GM19239 (cell line): Measurements from ENCODE around the gene C20orf204.

ENCODE experiments used
- DNase-seq: peaks from one replicate; pipeline ENCODE4 v3.0.0; 2011; ENCODE audit warnings: low spot score; ENCODE audit not compliant: insufficient read length
- FAIRE-seq: peaks from 2 replicates; lab custom pipeline; 2011; peaks lifted over from hg19 to GRCh38; lab: Jason Lieb, UNC

Gene C20orf204

GRCh38 chr20:64040231-64041039 lies 4.5 kb downstream of the C20orf204 start:
- DNase-seq (no peak), FAIRE-seq (no peak)

DNA sequence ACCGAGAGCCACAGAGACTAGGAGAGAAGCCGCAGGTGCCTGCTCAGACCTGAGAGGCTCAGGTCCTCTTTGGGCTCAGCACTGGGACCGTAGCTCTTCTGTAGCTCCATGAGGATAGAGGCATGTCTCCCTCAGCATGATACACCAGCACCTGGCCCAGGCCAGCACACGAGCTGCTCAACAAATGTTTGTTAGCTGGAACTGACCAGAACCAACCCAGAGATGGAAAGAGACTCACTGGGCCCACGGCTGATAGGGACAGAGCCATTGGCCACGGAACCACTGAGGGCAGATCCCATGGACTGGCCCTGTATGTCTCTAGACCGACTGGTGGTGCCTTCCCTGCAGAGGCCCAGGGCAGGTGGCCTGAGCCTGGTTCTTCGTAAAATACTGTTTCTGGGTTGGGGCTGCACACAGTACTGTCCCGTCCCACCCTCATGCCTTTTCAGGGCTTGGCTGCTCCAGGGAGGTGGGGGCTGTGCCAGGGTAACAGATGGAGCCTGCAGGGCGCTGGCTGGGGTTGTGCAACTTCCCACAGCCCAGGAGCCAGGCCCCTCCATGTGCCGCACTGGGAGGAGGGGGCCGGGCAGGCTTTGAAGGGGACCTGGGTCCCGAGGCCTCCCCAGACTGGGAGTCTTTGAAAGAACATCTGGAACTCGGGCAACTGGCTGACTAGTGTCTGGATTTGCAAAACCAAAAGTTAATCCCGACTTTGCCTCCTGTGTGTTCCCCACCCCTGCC lies 5.2 kb downstream of the C20orf204 start:
- DNase-seq (no peak), FAIRE-seq (no peak)

- DNase-seq, result no peak
- no peak for FAIRE-seq
These were observed 5.7 kb downstream of the C20orf204 start for GRCh38 chr20:64041781-64042053.

DNA sequence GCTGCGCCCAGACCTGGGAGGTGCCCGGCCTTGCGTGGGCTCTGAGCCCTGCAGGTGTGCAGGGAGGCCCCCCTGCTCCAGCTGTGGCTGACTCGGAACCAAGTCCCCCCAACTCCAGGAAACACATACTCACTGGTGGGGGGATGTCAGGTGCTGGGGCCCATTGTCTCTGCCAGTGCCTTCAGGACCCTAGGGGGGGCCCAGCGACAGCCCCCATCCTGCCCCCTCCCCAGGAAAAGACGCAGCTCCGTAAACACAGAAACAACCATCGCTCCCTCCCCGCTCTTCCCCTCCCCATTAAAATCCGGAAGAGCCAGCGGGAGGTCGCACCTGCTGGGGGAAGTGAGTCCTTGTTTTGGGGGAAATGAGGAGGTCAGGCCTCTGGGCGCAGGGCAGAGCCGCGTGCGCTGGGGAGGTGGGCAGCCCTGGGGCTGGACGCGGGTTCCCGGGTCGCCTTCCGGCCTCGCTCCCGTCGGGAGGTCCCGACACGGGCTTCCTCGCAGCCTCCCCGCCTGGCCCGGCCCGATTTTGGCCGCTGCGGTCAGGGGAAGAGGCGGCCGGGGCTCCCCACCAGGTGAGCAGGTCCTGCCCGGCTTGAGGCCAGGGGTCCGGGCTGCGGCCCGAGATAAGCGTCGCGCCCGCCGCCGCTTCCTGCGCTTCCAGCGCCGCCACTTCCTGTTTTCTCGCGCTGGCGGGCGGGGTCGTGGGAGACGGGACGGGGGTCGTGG lies 6.2 kb downstream of the C20orf204 start:
- FAIRE-seq (no peak), DNase-seq (no peak)

GRCh38 chr20:64043768-64044167 lies 7.8 kb downstream of the C20orf204 start:
- FAIRE-seq (no peak), DNase-seq (no peak)

DNA sequence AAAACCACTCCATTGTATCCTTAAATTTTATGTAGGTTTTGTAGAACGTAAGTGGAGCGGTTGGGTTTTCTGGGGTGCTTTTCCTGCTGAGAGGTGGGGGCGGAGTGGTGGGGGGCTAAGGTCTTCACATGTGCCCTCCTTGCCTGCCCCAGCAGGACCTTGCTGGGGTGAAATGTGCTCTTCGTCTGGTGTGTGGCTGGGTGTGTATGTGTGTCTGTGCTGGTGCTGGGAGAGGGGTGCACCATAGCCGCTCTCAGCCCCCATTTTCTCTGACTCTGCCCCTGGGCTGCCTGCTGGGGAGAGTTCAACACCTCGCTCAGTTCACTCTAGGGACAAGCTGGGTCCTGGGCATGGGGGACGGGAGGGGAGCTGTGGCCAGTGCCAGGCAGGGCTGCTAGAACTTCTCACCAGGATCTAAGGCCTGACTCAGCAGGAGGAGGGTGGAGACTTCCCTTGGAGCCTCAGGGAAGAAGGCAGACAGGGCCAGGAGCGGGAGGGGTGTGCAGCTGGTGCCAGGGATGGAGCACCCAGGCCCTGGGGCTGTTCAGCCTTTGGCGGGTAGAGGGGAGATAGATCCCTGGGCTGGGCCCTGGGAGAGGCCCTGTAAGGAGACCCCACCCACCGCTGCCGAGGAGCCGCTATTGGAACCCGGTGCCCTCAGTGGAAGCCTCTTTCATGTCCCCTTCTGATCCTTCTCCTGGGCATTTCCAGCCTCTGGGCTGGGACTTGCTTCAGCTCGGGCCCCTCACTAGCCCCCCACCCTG lies 8.7 kb downstream of the C20orf204 start:
- FAIRE-seq, result no peak
- no peak for DNase-seq

GRCh38 chr20:64045346-64046011 lies 9.5 kb downstream of the C20orf204 start:
- no peak for FAIRE-seq

GRCh38 chr20:64047046-64047389 lies 11.0 kb downstream of the C20orf204 start:
- FAIRE-seq (no peak), DNase-seq (no peak)

More at GRCh38 chr20:64045346-64046011, 9.5 kb downstream of the C20orf204 start:
- DNase-seq, result no peak

- FAIRE-seq (no peak), DNase-seq (no peak)
These were observed 12.0 kb downstream of the C20orf204 start for GRCh38 chr20:64047968-64048401.

GRCh38 chr20:64048402-64049044 lies 12.5 kb downstream of the C20orf204 start:
- no peak for DNase-seq
- no peak for FAIRE-seq

GRCh38 chr20:64049060-64049877 lies 13.3 kb downstream of the C20orf204 start, which contains the start of gene SOX18:
Gene SOX18, minus strand, starts transcription at chr20:64049639. Its CDS starts 123 bp downstream, at chr20:64049516.
- no peak for FAIRE-seq
- DNase-seq, result no peak

DNA sequence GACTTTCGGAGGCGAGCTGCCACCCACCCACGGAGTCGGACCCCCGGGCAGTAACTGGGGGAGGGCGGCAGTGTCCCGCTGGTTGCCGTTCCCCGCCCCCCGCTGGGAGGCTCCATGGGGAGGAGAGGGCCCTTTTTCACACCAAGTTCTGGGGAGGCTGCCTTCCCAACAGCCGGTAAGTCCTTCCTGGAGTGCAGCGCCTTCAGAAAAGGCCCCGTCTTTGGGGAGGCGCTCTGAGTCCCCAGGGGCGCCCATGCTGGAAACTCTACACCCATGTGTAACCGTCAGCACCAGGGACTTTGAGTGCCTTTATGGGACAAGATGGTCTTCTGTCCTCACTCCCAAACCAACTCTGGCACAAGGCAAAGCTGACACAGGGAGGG lies 13.9 kb downstream of the C20orf204 start:
- DNase-seq (no peak), FAIRE-seq (no peak)

GRCh38 chr20:64050261-64051032 lies 14.5 kb downstream of the C20orf204 start:
- FAIRE-seq (no peak), DNase-seq (no peak)

DNA sequence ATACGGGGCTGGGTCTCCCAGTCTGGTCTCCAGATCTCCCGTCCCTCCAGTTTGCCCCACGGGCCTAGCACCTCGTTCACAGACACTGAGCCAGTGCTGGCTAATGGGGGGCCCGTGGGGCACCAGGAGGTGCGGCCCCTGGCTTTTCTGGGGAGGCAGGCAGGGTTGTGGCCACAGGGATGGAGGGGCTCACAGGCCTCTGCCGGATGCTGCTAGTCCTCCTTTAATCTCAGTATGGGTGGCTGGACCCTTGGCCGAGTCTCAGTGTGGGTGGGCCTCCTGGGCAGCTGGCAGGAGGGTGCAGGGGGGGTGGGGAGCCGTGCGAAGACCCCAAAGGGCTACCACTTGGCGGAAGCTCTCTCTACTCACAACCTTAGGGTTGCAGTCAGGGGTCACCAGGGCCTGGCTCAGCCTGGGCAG lies 15.1 kb downstream of the C20orf204 start:
- no peak for FAIRE-seq

GRCh38 chr20:64051561-64052325 lies 15.8 kb downstream of the C20orf204 start:
- DNase-seq (no peak), FAIRE-seq (no peak)

More for the DNA sequence above, 15.1 kb downstream of the C20orf204 start:
- no peak for DNase-seq

DNA sequence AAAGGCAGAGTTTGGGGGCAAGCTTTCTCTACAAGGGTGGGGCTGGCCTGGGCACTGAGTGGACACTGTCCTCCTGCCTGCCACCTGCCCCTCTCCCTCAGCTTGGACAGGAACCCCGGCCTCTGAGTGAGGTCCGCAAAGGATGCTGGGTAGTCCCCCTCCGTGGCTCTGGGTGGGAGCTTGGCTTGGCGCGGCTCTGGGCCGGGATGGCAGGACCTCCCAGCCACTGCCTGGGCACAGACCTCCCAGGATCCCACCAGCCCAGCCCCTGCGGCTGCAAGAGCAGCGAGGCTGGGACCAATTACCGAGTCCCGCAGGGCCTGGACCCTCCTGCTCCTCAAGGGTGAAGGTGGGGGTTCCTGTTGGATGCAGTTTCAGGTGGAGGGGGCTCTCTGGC lies 16.3 kb downstream of the C20orf204 start:
- no peak for FAIRE-seq
- no peak for DNase-seq
